IPS DF 4.7 (cell line): ENCODE results near the gene TNFRSF1A.
"Not testable (repeated sequence)": the region's sequence is repeated elsewhere in the genome, so short reads cannot be mapped to it uniquely, and the experiment has no call there.

Experiments
- DNase-seq: peaks from one replicate; pipeline ENCODE4 v3.0.0-alpha.2; 2013; ENCODE audit warnings: low spot score; ENCODE audit errors: extremely low read depth

TNFRSF1A gene

GRCh38 chr12:6306599-6307220, 35.2 kb downstream of the TNFRSF1A start:
- no peak for DNase-seq

GRCh38 chr12:6306151-6306550, 35.7 kb downstream of the TNFRSF1A start:
- DNase-seq: no peak

GRCh38 chr12:6303071-6303470, 38.8 kb downstream of the TNFRSF1A start:
- DNase-seq: no peak

GRCh38 chr12:6302621-6303020, 39.3 kb downstream of the TNFRSF1A start:
- DNase-seq: no peak

GRCh38 chr12:6301721-6302120, 40.2 kb downstream of the TNFRSF1A start:
- DNase-seq: no peak

- no peak for DNase-seq
Observed at GRCh38 chr12:6297170-6297569, 44.7 kb downstream of the TNFRSF1A start.

GRCh38 chr12:6295094-6295811, 46.6 kb downstream of the TNFRSF1A start:
- no peak for DNase-seq

- no peak for DNase-seq
Observed at GRCh38 chr12:6294156-6295093, 47.5 kb downstream of the TNFRSF1A start.

GRCh38 chr12:6292606-6293005, 49.3 kb downstream of the TNFRSF1A start:
- DNase-seq: no peak

- not testable (repeated sequence) for DNase-seq
Observed at GRCh38 chr12:6289906-6290305, 52.0 kb downstream of the TNFRSF1A start.

- not testable (repeated sequence) for DNase-seq
Observed at GRCh38 chr12:6289081-6289480, 52.8 kb downstream of the TNFRSF1A start.

- DNase-seq: no peak
Observed at GRCh38 chr12:6288235-6288634, 53.6 kb downstream of the TNFRSF1A start.

- DNase-seq: no peak
Observed at GRCh38 chr12:6285532-6286306, 56.2 kb downstream of the TNFRSF1A start.

- no peak for DNase-seq
Observed at GRCh38 chr12:6285063-6285477, 56.8 kb downstream of the TNFRSF1A start.

GRCh38 chr12:6284273-6284672, 57.6 kb downstream of the TNFRSF1A start:
- no peak for DNase-seq

GRCh38 chr12:6282453-6282840, 59.4 kb downstream of the TNFRSF1A start:
- no peak for DNase-seq

- DNase-seq: no peak
Observed at GRCh38 chr12:6281081-6281809, 60.6 kb downstream of the TNFRSF1A start.

- no peak for DNase-seq
Observed at GRCh38 chr12:6280672-6281071, 61.2 kb downstream of the TNFRSF1A start.

GRCh38 chr12:6280053-6280469, 61.8 kb downstream of the TNFRSF1A start:
- no peak for DNase-seq

GRCh38 chr12:6279631-6280030, 62.2 kb downstream of the TNFRSF1A start:
- no peak for DNase-seq

GRCh38 chr12:6279256-6279628, 62.6 kb downstream of the TNFRSF1A start:
- DNase-seq: no peak
